NCI-H345 treated with DMSO at 0.1 percent for 48 hours (cell line): ENCODE measurements around the gene SPOP.
"Not testable (repeated sequence)": the region's sequence is repeated elsewhere in the genome, so short reads cannot be mapped to it uniquely, and the experiment has no call there.

ENCODE experiments used
- DNase-seq: peaks from one replicate; lab custom pipeline; 2025; ENCODE audit not compliant: unreplicated experiment; lab: John Stamatoyannopoulos, UW

SPOP gene

DNA sequence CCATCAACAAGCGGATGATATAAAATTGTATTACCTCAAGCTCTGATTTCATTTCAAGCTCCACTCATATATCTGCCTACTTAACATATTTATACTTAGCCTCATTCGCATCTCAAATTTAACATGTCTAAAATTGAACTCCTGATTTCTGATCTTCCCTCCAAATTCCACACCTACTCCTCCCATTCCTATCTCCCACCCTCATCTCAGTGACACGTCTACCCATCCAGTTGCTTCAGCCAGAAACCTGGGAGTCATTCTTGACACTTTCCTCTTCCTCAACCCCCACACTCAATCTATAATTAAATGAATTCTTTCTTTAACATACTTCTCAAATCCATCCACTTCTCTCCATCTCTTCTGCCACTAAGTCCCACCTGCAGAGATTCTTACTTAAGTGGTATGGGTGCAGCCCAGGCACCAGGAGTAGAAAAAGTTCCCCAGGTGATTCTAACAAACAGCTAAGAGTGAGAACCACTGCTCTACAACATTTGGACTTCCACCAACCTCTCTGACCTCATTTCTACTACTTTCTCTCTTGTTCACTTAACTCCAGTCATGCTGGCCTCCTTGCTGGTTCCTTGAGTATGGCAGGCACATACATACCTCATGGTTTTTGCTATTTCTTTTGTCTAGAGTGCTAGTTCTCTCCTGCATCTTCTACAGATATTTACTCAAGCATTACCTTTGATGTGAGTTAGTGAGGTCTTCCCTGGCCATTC is 18.1 kb downstream of the SPOP start:
- no peak for DNase-seq

DNA sequence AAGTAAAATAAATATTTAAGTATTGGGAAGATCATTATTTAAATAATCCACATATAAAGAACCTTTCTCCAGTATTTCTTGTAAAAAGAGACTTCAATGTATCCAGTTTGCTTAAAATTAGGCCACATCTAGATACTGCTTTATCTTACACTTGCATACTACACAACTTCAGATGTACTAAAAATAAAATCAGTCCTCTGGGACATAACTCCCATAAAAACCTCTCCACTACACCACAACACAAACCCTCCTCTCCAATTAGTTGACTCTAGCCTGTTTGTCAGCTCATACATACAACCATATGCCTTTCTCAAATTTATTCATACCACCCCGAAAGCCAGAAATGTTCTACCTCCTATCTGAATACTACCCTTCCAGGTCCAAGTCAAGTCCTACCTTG is 21.6 kb downstream of the SPOP start:
- no peak for DNase-seq

DNA sequence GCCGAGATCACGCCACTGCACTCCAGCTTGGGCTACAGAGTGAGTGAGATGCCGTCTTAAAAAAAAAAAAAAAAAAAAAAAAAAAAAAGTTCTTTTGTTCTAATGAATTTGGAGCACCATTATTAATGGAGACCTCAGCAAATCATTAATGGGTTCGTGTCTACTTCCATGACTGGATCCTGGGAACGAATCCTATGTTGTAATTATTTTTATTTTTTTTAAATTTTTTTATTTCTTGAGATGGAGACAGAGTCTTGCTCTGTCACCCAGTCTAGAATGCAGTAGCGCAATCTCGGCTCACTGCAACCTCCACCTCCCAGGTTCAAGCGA is 30.7 kb downstream of the SPOP start:
- DNase-seq, result no peak

DNA sequence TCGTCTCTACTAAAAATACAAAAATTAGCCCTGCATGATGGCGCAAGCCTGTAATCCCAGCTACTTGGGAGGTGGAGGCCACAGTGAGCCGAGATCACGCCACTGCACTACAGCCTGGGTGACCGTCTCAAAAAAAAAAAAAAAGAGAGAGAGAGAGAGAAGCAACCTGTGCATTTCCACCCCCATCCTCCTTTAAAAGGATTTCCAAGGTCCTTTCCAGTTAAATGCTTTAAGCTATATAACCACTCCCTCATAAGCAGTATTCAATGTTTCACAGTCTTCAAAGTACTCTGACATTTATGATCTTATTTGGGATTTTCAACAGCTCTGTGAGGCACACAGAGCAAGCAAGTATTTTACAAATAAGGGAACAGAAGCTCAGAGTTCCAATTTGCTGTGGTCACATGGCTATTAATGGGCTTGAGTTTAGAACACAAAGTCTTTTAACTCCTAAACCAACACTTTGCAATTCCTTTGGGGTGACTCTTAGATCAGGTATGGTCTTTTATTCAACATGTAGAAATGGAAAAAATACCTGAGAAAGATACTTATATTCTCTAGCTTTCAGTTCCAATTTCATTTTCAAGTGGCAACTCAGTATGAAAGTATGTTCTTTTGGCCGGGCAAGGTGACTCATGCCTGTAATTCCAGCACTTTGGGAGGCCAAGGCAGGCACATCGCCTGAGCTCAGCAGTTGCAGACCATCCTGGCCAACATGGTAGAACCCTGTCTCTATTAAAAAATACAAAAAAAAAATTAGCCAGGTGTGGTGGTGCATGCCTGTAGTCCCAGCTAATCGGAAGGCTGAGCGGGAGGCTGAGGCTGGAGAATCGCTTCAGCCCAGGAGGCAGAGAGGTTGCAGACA is 31.3 kb downstream of the SPOP start:
- DNase-seq, result no peak

DNA sequence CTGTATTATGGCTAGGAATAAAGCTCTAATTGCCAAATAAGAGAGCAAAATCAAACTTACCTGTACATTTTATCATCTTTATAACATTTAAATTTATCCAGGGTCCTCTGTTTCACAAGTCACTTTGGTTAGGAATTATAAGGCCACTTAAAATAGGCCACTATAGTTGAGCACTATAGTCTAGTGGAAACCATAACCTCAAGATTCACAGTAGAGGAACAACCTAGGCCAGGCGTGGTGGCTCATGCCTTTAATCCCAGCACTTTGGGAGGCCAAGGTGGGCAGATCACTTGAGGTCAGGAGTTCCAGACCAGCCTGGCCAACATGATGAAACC is 31.9 kb downstream of the SPOP start:
- DNase-seq, result not testable (repeated sequence)

DNA sequence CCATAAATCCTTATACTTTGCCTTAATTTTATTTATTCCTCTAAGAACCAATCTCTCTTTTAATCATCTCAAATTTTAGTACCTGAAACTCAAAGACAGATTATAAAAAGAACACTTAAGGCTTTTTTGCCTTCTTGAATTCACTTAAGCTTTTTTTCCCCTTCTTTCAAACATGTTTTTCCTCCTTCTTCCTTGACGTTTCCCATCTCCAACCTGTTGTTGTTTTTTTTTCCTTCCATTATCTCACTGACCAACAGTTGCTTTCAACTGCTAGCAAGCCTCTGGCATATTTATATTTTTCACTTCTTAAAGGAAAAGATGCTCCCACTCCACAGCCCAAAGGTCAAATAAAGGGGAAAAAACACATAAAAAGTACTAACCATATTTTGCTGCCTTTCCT is 32.2 kb downstream of the SPOP start:
- no peak for DNase-seq

DNA sequence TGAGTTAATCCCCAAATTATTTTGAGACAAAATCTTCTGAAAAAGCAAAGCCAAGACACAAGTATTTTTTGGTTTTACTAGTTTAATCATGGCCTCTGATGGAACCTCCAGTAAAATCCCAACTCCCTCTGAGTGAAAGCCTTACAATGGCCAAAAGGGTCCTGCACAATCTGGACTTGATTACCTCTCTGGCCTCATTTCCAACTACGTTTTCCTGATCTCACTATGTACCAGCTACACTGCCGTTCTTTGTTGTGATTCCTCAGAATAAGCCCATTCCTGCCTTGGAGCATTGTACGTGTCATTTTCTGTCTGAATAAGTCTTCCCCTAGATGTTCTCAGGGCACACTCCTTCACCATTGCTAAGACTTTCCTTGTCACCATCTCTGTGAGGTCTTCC is 37.3 kb downstream of the SPOP start:
- DNase-seq, result no peak

DNA sequence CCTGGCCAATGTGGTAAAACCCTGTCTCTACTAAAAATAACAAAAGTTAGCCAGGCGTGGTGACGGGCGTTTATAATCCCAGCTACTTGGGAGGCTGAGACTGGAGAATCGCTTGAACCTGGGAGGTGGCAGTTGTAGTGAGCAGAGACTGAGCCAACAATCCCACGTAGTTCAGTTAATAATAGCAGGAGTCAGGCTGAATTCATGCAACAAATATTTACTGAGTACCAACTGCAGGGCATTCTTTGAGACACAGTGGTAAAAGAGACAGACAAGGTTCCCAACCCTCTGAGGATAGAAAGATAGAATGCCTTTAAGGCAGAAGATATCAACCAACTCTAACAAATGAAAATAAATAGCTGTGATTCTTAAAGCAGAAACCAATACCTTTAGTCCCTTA is 39.1 kb downstream of the SPOP start:
- no peak for DNase-seq

DNA sequence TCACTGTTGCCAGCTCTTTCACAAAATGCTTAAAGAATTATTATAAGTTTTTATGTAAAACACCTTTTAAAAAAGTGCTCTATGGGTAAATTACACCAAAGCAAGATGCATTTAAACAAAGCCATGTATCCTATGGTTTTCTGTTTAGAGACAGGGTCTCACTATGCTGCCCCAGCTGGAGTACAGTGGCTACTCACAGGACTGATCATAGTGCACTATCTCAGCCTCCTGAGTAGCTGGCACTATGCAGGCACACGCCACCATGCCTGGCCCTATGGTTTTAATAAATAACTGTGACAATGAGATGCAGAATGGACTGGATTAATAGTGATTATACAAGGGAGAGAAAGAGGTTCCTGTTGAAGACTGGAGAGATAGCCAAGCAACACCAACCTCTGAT is 40.2 kb downstream of the SPOP start:
- DNase-seq, result no peak

DNA sequence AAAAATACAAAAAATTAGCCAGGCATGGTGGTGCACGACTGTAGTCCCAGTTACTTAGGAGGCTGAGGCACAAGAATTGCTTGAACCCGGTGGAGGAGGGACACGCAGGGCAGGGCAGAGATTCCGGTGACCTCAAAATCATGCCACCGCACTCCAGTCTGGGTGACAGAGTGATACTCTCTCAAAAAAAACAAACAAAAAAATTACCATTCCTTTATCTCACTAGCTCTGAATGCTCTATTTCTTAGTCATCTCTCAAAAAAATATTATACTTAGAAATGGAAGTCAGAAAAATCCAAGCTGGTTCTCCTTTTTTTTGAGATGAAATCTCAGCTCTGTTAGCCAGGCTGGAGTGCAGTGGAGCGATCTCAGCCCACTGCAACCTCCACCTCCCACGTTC is 40.8 kb downstream of the SPOP start:
- DNase-seq, result no peak

DNA sequence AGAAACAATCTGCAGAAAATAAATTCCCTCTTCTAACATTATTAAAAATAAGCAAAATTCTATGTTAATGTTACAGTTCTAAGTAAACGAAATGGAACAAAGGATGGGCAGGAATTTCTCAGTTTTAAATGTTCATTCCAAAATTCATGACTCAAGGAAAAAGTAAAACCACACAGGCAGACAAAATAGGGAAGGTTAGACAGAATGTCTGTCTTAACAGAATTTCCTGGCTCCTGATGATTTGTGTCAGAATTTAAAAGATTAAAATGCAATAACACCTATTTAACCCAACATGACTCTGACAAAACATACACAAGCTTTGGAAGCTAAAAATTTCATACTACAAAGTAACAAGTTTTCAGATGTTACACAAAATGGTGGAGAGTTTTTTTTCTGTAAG is 42.8 kb downstream of the SPOP start:
- DNase-seq, result no peak

DNA sequence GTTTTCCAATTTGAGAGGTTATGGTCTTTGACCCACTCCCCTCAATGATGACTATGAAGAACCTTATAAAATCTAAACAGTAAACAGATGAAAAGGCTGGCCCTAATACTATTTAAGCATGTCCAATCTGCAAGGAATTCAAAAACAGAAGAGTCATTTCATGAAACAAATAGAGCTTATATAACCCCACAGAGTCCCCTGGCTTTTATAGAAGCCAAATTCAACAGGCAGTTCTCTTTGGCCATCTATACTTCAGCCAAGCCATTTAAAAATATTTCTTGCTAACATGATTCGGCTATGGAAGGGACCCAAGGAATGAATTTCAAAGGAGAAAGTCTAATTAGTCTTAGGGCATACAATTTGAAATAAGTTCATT is 43.4 kb downstream of the SPOP start:
- no peak for DNase-seq

DNA sequence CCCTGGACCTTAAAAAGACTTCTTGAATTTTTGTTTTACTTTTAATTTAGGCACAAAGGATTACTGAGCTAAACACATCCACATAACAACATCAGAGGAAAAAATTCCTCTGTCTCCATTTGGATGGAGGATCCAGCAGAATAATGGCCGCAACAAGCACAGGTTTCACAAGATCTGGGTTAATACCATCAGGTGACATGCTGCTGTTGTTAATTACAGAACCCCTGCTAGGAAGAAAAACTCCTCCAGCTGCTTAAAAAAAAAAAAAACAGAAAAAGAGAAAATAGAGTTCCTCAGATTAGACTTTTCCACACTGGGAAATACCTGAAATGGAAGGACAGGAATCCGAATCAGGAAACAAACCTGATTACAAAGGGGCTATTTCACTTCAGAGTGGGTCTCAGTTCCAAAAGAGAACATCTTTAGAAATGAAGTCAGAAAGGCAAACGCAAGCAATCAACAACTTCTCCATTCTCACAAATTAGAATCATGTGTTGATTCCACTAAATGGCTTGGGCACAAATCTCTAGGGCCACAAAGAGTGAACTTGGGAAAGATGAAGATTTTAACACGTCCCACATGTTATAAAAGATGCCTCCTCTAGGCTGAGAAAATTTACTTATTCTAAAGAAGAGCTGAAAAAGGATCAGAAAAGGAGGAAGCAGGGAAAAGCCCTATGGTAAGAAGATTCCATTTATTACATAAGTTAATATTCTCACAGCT is 44.0 kb downstream of the SPOP start:
- DNase-seq, result no peak

DNA sequence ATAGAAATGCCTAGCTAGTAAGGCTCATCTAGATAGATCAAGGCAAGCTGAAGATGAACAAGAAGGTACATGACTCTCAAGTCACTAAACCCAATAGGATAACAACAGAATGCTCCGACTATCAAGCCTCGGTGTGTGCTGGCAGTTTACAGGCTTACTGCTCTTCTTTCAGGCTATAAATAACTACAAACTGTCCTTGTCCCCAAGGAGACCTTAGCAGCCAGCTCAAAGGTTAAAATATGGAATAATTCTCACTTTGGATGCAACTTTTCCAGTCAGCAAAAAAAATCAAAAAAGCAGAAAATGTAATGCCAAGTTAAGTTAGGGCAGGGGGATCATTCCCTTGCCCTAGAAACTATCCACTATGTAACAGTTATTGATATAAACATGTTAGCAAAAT is 44.6 kb downstream of the SPOP start:
- DNase-seq, result no peak

DNA sequence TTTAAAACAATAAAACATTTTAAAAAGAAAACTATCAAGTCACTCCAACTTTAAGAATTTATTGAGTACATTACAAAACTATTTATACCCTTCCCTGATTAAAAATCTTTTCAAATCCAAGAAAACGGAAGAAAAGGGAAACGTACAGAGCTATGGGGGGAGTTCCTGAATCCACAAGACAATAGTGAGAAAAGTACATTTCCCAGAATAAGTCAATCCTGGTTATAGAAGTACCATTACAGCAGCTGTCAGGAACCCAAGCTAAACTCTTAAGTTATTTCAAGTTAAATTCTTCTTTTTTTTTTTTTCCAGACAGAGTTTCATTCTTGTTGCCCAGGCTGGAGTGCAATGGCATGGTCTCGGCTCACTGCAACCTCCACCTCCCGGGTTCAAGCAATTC is 45.7 kb downstream of the SPOP start:
- no peak for DNase-seq

DNA sequence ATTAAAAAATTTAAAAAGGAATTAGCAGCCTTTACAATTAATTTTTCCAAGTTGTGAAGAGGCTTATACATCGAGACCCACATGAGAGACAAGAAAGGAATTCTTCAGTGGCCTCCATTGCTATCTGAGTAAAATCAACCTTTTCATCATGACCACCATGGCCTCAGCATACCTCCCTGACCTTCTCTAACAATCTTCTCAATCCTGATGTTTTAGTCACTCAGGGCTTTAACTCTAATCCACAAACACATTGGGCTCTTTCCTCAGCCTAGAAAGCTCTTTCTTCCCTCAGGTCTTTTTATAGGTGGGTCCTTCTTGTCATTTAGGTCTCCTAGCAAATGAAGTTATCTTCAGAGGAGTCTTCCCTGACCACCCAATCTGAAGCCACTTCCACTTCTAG is 46.4 kb downstream of the SPOP start:
- no peak for DNase-seq

DNA sequence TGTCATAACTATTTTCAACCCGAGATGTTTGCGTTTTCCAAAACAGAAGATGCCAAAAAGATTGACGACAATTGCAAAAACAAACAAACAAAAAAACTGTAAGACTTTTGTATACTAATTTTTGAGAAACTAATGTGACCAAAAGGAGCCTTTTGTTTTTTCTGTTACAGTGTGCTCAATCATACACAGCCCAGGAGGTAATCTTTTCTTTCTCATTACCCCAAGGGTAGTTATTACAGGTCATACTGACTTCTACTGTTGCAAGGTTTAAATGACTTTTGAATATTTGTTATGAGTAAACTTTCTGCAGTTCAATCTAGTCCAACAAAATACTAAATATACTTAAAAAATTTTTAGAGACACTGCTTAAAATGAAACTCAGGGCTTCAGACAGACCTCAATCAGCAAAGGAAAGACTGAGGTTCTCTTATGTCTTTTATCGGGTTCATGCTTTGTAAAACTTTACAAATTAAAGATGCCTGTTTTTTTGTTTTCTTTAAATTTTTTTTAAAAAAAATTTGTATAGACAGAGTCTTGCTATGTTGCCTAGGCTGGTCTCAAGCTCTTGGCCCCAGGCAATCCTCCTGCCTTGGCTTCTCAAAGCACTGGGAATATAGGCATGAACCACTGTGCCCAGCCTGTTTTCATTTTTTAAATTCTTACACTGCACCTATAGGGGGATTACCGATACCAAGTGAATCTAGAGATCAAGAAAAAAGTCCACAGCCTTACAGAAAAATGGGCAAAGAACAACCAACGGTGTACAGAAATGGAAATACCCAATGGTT is 47.6 kb downstream of the SPOP start:
- no peak for DNase-seq

DNA sequence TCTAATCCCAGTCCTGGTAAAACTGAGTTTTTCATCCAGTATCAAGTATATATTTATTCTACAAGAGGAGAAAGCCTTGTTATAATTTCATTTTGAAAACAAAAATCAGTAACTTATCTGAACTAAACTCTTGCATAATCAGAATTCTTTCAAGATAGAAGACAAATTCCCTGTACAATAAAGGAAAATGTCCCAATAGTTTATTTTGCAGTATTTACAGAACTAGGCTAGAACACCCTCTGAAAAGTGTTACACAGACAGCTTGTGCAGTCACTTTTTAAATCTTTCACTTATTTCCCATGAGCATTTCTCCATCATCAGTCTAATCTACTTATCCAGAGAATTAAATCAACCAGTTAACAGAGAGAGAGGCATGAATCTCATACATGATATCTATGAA is 48.5 kb downstream of the SPOP start:
- DNase-seq, result no peak

DNA sequence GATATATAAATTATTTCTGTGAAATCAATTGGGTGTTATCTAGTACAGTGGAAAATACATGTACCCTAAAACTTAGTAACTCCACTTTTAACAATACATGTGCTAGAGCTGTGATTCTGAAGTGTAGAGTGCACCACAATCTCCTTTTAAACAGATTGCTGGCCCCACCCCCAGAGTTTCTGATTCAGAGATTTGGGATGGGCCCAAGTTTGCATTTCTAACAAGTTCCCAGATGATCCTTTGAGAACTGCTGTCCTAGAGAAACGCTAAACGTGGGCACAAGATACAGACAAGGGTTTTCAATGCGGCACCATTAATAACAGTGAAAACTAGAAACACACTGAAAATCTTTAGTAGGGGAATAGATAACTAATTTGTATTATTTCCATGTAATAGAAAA is 53.0 kb downstream of the SPOP start:
- no peak for DNase-seq

DNA sequence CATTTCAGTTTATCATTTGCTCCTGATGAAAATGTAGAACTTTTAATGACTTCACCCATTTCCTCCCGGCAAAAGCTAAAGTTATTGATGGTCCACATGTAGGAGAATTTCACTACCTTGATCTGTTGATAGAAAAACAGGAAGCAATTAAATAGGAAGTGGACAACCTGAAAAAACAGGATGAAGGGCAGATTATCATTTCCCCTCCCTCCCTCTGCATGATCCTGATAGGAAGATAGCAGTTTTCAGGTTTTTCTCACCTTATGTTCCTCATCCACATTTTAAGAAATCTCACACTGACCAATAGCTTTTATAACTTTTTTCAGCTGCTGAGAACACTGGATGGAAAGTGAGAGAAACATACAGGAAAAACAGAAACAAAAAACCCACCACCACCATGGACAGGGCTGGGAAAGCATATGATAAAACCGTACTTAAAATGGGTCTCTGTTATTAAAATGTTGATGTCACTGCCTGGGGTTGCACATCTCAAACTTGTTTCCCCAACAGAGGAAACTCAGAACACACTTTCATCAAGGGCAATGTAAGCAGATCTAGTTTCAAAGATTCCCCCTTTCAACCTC is 55.9 kb downstream of the SPOP start:
- no peak for DNase-seq

DNA sequence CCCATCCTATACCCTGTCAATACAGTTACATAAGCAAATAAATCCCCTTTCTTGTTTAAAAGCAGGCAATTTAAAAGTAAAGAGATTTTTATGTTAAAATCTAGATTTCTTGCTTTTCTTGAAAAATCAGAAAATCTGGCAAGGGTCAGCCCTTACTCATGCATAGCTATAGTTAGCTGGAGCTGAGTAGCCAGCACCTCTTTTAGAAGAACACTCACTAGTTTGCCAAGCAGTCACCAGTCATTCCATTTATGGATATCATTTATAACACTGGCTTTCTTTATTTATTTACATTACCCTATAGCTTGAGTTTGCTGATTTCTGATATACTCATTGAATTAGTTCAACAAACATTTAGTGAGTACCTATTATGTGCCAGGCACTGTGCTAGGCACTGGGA is 56.5 kb downstream of the SPOP start:
- no peak for DNase-seq
